ENCODE results near the gene ANKRD6.

The ANKRD6 gene

GRCh38 chr6:89581689-89582088 lies 148.7 kb downstream of the ANKRD6 start:
- H3K9me3 ChIP-seq (ENCODE audit: control insufficient read depth, low read length) = no peaks in the 10 kb centered on the region
- no peaks in the 10 kb centered on the region for H3K36me3 ChIP-seq (ENCODE audit: control insufficient read depth, insufficient read depth, low read length)
- H3K4me1 ChIP-seq (ENCODE audit: control insufficient read depth, insufficient read depth, low read length, poor library complexity, severe bottlenecking) = peaks cover 7% of the 10 kb centered on the region
- H3K27ac ChIP-seq (ENCODE audit: low read depth, low read length, severe bottlenecking) = no peak overlapping the region
- H3K4me3 ChIP-seq (ENCODE audit: extremely low read depth, insufficient read depth, low read length, poor library complexity, severe bottlenecking) = no peak overlapping the region
- WGBS, 2 experiments (ENCODE audit: insufficient coverage in 2 of 2) = 75 to 80% methylated on average over 3 to 4 of the region's 4 CpGs

- no peaks in the 10 kb centered on the region for H3K9me3 ChIP-seq (ENCODE audit: control insufficient read depth, low read length)
- no peaks in the 10 kb centered on the region for H3K36me3 ChIP-seq (ENCODE audit: control insufficient read depth, insufficient read depth, low read length)
- WGBS, 2 experiments (ENCODE audit: insufficient coverage in 2 of 2) = 100% methylated on average over 2 to 3 of the region's 4 CpGs
- H3K27ac ChIP-seq (ENCODE audit: low read depth, low read length, severe bottlenecking) = no peak overlapping the region
- peaks cover 7% of the 10 kb centered on the region for H3K4me1 ChIP-seq (ENCODE audit: control insufficient read depth, insufficient read depth, low read length, poor library complexity, severe bottlenecking)
- no peak overlapping the region for H3K4me3 ChIP-seq (ENCODE audit: extremely low read depth, insufficient read depth, low read length, poor library complexity, severe bottlenecking)
These were observed 149.8 kb downstream of the ANKRD6 start for GRCh38 chr6:89582669-89583325.

- Histone ChIP-seq H3K27ac (ENCODE audit: low read depth, low read length, severe bottlenecking) (no peak overlapping the region), H3K36me3 (ENCODE audit: control insufficient read depth, insufficient read depth, low read length) (no peaks in the 10 kb centered on the region), H3K4me1 (ENCODE audit: control insufficient read depth, insufficient read depth, low read length, poor library complexity, severe bottlenecking) (peaks cover 7% of the 10 kb centered on the region), H3K9me3 (ENCODE audit: control insufficient read depth, low read length) (no peaks in the 10 kb centered on the region), H3K4me3 (ENCODE audit: extremely low read depth, insufficient read depth, low read length, poor library complexity, severe bottlenecking) (no peak overlapping the region)
- 100% methylated on average over 1 of the region's 2 CpGs for WGBS, 2 experiments (ENCODE audit: insufficient coverage in 2 of 2)
These were observed 150.6 kb downstream of the ANKRD6 start for GRCh38 chr6:89583559-89583958.

GRCh38 chr6:89584539-89584938 lies 151.6 kb downstream of the ANKRD6 start:
- Histone ChIP-seq H3K9me3 (ENCODE audit: control insufficient read depth, low read length) (no peaks in the 10 kb centered on the region), H3K4me3 (ENCODE audit: extremely low read depth, insufficient read depth, low read length, poor library complexity, severe bottlenecking) (no peak overlapping the region), H3K36me3 (ENCODE audit: control insufficient read depth, insufficient read depth, low read length) (no peaks in the 10 kb centered on the region), H3K27ac (ENCODE audit: low read depth, low read length, severe bottlenecking) (no peak overlapping the region), H3K4me1 (ENCODE audit: control insufficient read depth, insufficient read depth, low read length, poor library complexity, severe bottlenecking) (peaks cover 10% of the 10 kb centered on the region)
- 86% methylated on average over 1 of the region's 3 CpGs; no CpG with 5 or more reads in 1 of the 2 experiments for WGBS, 2 experiments (ENCODE audit: insufficient coverage in 2 of 2)

GRCh38 chr6:89585154-89585553 lies 152.2 kb downstream of the ANKRD6 start:
- Histone ChIP-seq H3K27ac (ENCODE audit: low read depth, low read length, severe bottlenecking) (no peak overlapping the region), H3K4me1 (ENCODE audit: control insufficient read depth, insufficient read depth, low read length, poor library complexity, severe bottlenecking) (peaks cover 13% of the 10 kb centered on the region), H3K36me3 (ENCODE audit: control insufficient read depth, insufficient read depth, low read length) (no peaks in the 10 kb centered on the region), H3K4me3 (ENCODE audit: extremely low read depth, insufficient read depth, low read length, poor library complexity, severe bottlenecking) (no peak overlapping the region), H3K9me3 (ENCODE audit: control insufficient read depth, low read length) (no peaks in the 10 kb centered on the region)
- WGBS, 2 experiments (ENCODE audit: insufficient coverage in 2 of 2) = no CpG with 5 or more reads among the region's 1 CpG

GRCh38 chr6:89589297-89590025 lies 156.5 kb downstream of the ANKRD6 start:
- Histone ChIP-seq H3K4me3 (ENCODE audit: extremely low read depth, insufficient read depth, low read length, poor library complexity, severe bottlenecking) (no peak overlapping the region), H3K36me3 (ENCODE audit: control insufficient read depth, insufficient read depth, low read length) (no peaks in the 10 kb centered on the region), H3K9me3 (ENCODE audit: control insufficient read depth, low read length) (no peaks in the 10 kb centered on the region), H3K4me1 (ENCODE audit: control insufficient read depth, insufficient read depth, low read length, poor library complexity, severe bottlenecking) (peaks cover 11% of the 10 kb centered on the region), H3K27ac (ENCODE audit: low read depth, low read length, severe bottlenecking) (no peak overlapping the region)
- 69% methylated on average over 4 to 6 of the region's 7 CpGs for WGBS, 2 experiments (ENCODE audit: insufficient coverage in 2 of 2)

- Histone ChIP-seq H3K36me3 (ENCODE audit: control insufficient read depth, insufficient read depth, low read length) (no peaks in the 10 kb centered on the region), H3K9me3 (ENCODE audit: control insufficient read depth, low read length) (no peaks in the 10 kb centered on the region), H3K4me1 (ENCODE audit: control insufficient read depth, insufficient read depth, low read length, poor library complexity, severe bottlenecking) (peaks cover 6% of the 10 kb centered on the region), H3K27ac (ENCODE audit: low read depth, low read length, severe bottlenecking) (no peak overlapping the region), H3K4me3 (ENCODE audit: extremely low read depth, insufficient read depth, low read length, poor library complexity, severe bottlenecking) (no peak overlapping the region)
- no CpG with 5 or more reads among the region's 2 CpGs for WGBS, 2 experiments (ENCODE audit: insufficient coverage in 2 of 2)
These were observed 157.2 kb downstream of the ANKRD6 start for GRCh38 chr6:89590133-89590532.

GRCh38 chr6:89591745-89592144 lies 158.8 kb downstream of the ANKRD6 start:
- Histone ChIP-seq H3K27ac (ENCODE audit: low read depth, low read length, severe bottlenecking) (no peak overlapping the region), H3K36me3 (ENCODE audit: control insufficient read depth, insufficient read depth, low read length) (no peaks in the 10 kb centered on the region), H3K4me1 (ENCODE audit: control insufficient read depth, insufficient read depth, low read length, poor library complexity, severe bottlenecking) (peaks cover 6% of the 10 kb centered on the region), H3K4me3 (ENCODE audit: extremely low read depth, insufficient read depth, low read length, poor library complexity, severe bottlenecking) (no peak overlapping the region), H3K9me3 (ENCODE audit: control insufficient read depth, low read length) (no peaks in the 10 kb centered on the region)
- 94 to 96% methylated on average over 4 of the region's 4 CpGs for WGBS, 2 experiments (ENCODE audit: insufficient coverage in 2 of 2)

- no peak overlapping the region for H3K4me3 ChIP-seq (ENCODE audit: extremely low read depth, insufficient read depth, low read length, poor library complexity, severe bottlenecking)
- H3K4me1 ChIP-seq (ENCODE audit: control insufficient read depth, insufficient read depth, low read length, poor library complexity, severe bottlenecking) = no peaks in the 10 kb centered on the region
- no peaks in the 10 kb centered on the region for H3K9me3 ChIP-seq (ENCODE audit: control insufficient read depth, low read length)
- no peaks in the 10 kb centered on the region for H3K36me3 ChIP-seq (ENCODE audit: control insufficient read depth, insufficient read depth, low read length)
- no peak overlapping the region for H3K27ac ChIP-seq (ENCODE audit: low read depth, low read length, severe bottlenecking)
- 83 to 100% methylated on average over 1 of the region's 2 CpGs for WGBS, 2 experiments (ENCODE audit: insufficient coverage in 2 of 2)
These were observed 163.1 kb downstream of the ANKRD6 start for GRCh38 chr6:89596056-89596455.

- H3K4me3 ChIP-seq (ENCODE audit: extremely low read depth, insufficient read depth, low read length, poor library complexity, severe bottlenecking) = no peak overlapping the region
- H3K36me3 ChIP-seq (ENCODE audit: control insufficient read depth, insufficient read depth, low read length) = no peaks in the 10 kb centered on the region
- whole genome bisulfite sequencing, 2 experiments (ENCODE audit: insufficient coverage in 2 of 2) = 100% methylated on average over 1 of the region's 1 CpG; no CpG with 5 or more reads in 1 of the 2 experiments
These were observed 163.5 kb downstream of the ANKRD6 start for GRCh38 chr6:89596484-89596883.

GRCh38 chr6:89597372-89597771 lies 164.4 kb downstream of the ANKRD6 start:
- Histone ChIP-seq H3K9me3 (ENCODE audit: control insufficient read depth, low read length) (no peaks in the 10 kb centered on the region), H3K27ac (ENCODE audit: low read depth, low read length, severe bottlenecking) (no peak overlapping the region), H3K4me1 (ENCODE audit: control insufficient read depth, insufficient read depth, low read length, poor library complexity, severe bottlenecking) (no peaks in the 10 kb centered on the region), H3K4me3 (ENCODE audit: extremely low read depth, insufficient read depth, low read length, poor library complexity, severe bottlenecking) (no peak overlapping the region), H3K36me3 (ENCODE audit: control insufficient read depth, insufficient read depth, low read length) (no peaks in the 10 kb centered on the region)
- 66 to 100% methylated on average over 1 to 2 of the region's 2 CpGs for WGBS, 2 experiments (ENCODE audit: insufficient coverage in 2 of 2)

More at GRCh38 chr6:89596484-89596883, 163.5 kb downstream of the ANKRD6 start:
- H3K27ac ChIP-seq (ENCODE audit: low read depth, low read length, severe bottlenecking) = no peak overlapping the region
- no peaks in the 10 kb centered on the region for H3K4me1 ChIP-seq (ENCODE audit: control insufficient read depth, insufficient read depth, low read length, poor library complexity, severe bottlenecking)
- H3K9me3 ChIP-seq (ENCODE audit: control insufficient read depth, low read length) = no peaks in the 10 kb centered on the region
